ENCODE results near the gene CDK14. TPM values are rescaled to one million over a fixed set of nuclear protein-coding genes. Genes with fewer than 3 reads are reported as not detected.

CDK14 gene
- total and polyA plus RNA-seq, 10 of the 15 experiments (the other 5 are each of a cell fraction or from before 2014, with no cell fraction given), result 6.5 to 61.3 (median 24.2) TPM

GRCh38 chr7:90877201-90877600, 281.1 kb downstream of the CDK14 start:
- H3K4me1 ChIP-seq (ENCODE audit: control insufficient read depth, insufficient read depth, low read length), result no peaks in the 10 kb centered on the region
- FAIRE-seq (peak; percentile 31), ATAC-seq (peak; percentile 96), DNase-seq (ENCODE audit: low read depth, low spot score) (peak; percentile 30)
- intact Hi-C loops (cut with micrococcal nuclease; ENCODE audit: unreplicated experiment) (no loop called here), in situ Hi-C loops (cut with MboI) (no loop called here)
- SMC1A ChIA-PET (ENCODE audit: uncharacterized antibody, unreplicated experiment), result interaction anchor here (0.7 to 1.4 kb wide), 5 partner anchors 9 to 158 kb away, joined by 3 to 4 read pairs (median 3); no protein-coding TSS in a partner anchor
- H3K79me2 ChIP-seq (ENCODE audit: control insufficient read depth, insufficient read depth, low read length), result no peaks in the 10 kb centered on the region
- POLR2A ChIA-PET, result no interaction called here
- CTCF ChIA-PET, result interaction anchor here (0.7 to 1.1 kb wide), 2 partner anchors 157 to 168 kb away, joined by 3 to 4 read pairs; no protein-coding TSS in a partner anchor
- 40% methylated on average over 2 of the region's 2 CpGs for WGBS (ENCODE audit: insufficient coverage, insufficient replicate concordance, low lambda C conversion rate, missing lambda C conversion rate)
- no peaks in the 10 kb centered on the region for H3K27me3 ChIP-seq (replicated peaks in 1 of 2; ENCODE audit: control insufficient read depth in 2 of 2, insufficient read depth in 2 of 2, low read length in 1 of 2)
- peaks cover 0 to 2% of the 10 kb centered on the region in 2 experiments; a peak in 2 of 4 replicates for H3K36me3 ChIP-seq (ENCODE audit: control insufficient read depth in 2 of 2, insufficient read depth in 2 of 2, low read length in 1 of 2)
- H2AFZ ChIP-seq (ENCODE audit: control insufficient read depth, low read depth, low read length), result no peak overlapping the region
- no peak overlapping the region for H3K4me2 ChIP-seq (ENCODE audit: control insufficient read depth, insufficient read depth)
- H3K4me3 ChIP-seq, result no peak overlapping the region
- no peaks in the 10 kb centered on the region for H4K20me1 ChIP-seq (ENCODE audit: control insufficient read depth, insufficient read depth)
- RAD21 ChIA-PET (ENCODE audit: unreplicated experiment), result interaction anchor here (1.0 to 1.2 kb wide), 2 partner anchors 56 to 111 kb away, joined by 3 read pairs; no protein-coding TSS in a partner anchor
- BruUV-seq (replicated peaks), result no TSS peak
- H3K9ac ChIP-seq (ENCODE audit: control insufficient read depth, insufficient read depth, low read length), result no peak overlapping the region
- no peaks in the 10 kb centered on the region; the same call in 2 of the 3 replicates for H3K9me3 ChIP-seq (replicated peaks; ENCODE audit: control insufficient read depth, insufficient read depth, low read length)
- H3K27ac ChIP-seq (ENCODE audit: control insufficient read depth, insufficient read depth), result no peak overlapping the region
- TF ChIP-seq POLR2AphosphoS5 (IDR thresholded peaks at IDR 0.05; ENCODE audit: low read length) (no peak), CHD4 (IDR thresholded peaks at IDR 0.05) (no peak), RUNX3 (IDR thresholded peaks at IDR 0.05; ENCODE audit: low read length) (peak; percentile 79), NFYA (IDR thresholded peaks at IDR 0.05; ENCODE audit: borderline replicate concordance, low read depth, low read length) (no peak), SMAD1 (IDR thresholded peaks at IDR 0.05; ENCODE audit: low read depth, partially characterized antibody) (no peak), TCF3 (IDR thresholded peaks at IDR 0.05; ENCODE audit: borderline replicate concordance, insufficient read depth, low read depth, low read length) (no peak), ZNF384 (IDR thresholded peaks at IDR 0.05; ENCODE audit: borderline replicate concordance, low read depth, low read length) (no peak), BRCA1 (IDR thresholded peaks at IDR 0.05; ENCODE audit: low read depth, low read length) (no peak), RAD21 (IDR thresholded peaks at IDR 0.05; ENCODE audit: insufficient read depth, low read depth, low read length) (no peak), RELB (IDR thresholded peaks at IDR 0.05; ENCODE audit: low read depth) (peak; percentile 64; the same call in 1 of the 2 replicates), SIN3A (IDR thresholded peaks at IDR 0.05; ENCODE audit: low read depth, low read length) (no peak), EGR1 (IDR thresholded peaks at IDR 0.05; ENCODE audit: borderline replicate concordance in 1 of 2, low read depth in 2 of 2, low read length in 2 of 2) (no peak), ZNF24 (IDR thresholded peaks at IDR 0.05) (no peak), SP1 (IDR thresholded peaks at IDR 0.05; ENCODE audit: low read depth, low read length) (no peak), BCL11A (IDR thresholded peaks at IDR 0.05; ENCODE audit: low read depth, low read length) (no peak), CREB1 (IDR thresholded peaks at IDR 0.05; ENCODE audit: low read depth) (no peak), CEBPB (IDR thresholded peaks at IDR 0.05; ENCODE audit: borderline replicate concordance in 1 of 2, low read depth in 2 of 2, low read length in 2 of 2) (no peak), NRF1 (conservative IDR thresholded peaks at IDR 0.05; ENCODE audit: low read depth, low read length) (no peak), SUZ12 (IDR thresholded peaks at IDR 0.05; ENCODE audit: unreplicated experiment) (no peak), TAF1 (IDR thresholded peaks at IDR 0.05; ENCODE audit: borderline replicate concordance, low read depth, low read length) (no peak)
- TF ChIP-seq, protein P1, sequence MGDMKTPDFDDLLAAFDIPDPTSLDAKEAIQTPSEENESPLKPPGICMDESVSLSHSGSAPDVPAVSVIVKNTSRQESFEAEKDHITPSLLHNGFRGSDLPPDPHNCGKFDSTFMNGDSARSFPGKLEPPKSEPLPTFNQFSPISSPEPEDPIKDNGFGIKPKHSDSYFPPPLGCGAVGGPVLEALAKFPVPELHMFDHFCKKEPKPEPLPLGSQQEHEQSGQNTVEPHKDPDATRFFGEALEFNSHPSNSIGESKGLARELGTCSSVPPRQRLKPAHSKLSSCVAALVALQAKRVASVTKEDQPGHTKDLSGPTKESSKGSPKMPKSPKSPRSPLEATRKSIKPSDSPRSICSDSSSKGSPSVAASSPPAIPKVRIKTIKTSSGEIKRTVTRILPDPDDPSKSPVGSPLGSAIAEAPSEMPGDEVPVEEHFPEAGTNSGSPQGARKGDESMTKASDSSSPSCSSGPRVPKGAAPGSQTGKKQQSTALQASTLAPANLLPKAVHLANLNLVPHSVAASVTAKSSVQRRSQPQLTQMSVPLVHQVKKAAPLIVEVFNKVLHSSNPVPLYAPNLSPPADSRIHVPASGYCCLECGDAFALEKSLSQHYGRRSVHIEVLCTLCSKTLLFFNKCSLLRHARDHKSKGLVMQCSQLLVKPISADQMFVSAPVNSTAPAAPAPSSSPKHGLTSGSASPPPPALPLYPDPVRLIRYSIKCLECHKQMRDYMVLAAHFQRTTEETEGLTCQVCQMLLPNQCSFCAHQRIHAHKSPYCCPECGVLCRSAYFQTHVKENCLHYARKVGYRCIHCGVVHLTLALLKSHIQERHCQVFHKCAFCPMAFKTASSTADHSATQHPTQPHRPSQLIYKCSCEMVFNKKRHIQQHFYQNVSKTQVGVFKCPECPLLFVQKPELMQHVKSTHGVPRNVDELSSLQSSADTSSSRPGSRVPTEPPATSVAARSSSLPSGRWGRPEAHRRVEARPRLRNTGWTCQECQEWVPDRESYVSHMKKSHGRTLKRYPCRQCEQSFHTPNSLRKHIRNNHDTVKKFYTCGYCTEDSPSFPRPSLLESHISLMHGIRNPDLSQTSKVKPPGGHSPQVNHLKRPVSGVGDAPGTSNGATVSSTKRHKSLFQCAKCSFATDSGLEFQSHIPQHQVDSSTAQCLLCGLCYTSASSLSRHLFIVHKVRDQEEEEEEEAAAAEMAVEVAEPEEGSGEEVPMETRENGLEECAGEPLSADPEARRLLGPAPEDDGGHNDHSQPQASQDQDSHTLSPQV (IDR thresholded peaks at IDR 0.05), result no peak

All from GM12878 (cell line).